ENCODE results near the gene TBC1D5.

The TBC1D5 gene

DNA sequence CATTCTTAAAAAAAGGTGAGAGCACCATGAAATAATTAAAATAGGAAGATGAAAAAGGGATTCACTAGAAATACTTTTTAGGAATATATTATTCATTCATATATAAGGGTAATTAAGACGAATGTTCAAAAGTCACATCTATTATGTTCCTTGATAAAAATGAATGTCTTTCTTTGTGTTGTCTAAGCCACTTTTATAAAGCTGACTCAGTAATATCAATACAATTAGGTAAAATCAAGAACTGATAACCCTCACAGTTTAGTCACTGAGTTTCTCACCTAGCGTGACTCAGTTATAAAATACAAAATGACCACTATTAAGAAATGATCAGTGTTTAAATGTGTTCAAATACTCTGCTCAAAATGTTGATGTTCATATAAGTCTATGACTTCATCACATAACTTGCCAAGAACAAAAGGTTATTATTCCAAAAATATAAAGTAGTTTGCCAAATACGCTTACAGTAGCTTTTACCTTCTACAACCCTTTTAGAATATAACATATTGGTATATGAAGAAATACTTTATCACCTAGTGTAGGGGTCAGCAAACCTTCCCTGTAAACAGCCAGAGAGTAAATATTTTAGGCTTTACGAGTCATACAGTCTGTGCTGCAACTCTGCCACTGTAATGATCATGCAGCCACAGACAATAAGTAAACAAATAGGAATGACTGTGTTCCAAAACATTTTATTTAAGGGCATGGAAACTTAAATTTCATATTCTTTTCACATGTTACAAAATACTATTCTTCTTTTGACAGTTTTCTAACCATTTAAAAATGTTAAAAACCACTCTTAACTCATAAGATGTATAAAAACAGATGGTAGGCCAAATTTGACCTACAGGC, 369.8 kb downstream of the TBC1D5 start:
- no peaks in the 10 kb centered on the region for H3K79me2 ChIP-seq (ENCODE audit: insufficient read depth, low read depth)

DNA sequence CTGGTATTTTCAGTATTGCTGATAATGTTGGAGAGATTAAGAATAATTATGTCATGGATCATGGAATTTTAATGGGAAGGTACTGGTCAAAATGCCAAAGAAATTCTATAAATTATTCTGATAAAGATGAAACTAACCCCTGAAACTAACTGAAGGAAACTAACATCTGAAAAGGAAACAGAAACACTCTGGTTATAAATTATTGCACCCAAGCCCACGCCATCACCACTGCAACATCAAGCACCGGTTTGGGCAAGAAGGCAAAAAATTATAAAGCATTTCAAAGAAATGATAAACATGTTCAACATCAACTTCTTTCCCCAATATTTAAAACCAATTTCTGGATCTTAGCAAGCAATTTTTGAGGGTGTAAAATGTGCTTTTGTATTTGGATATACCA, 372.5 kb downstream of the TBC1D5 start:
- no peaks in the 10 kb centered on the region for H3K36me3 ChIP-seq (ENCODE audit: insufficient read depth)
- H3K27me3 ChIP-seq (ENCODE audit: insufficient read depth, low read depth): no peaks in the 10 kb centered on the region
- peaks cover 6% of the 10 kb centered on the region for H3K4me1 ChIP-seq (ENCODE audit: low read depth, poor library complexity, severe bottlenecking)
- no peak overlapping the region for H3K27ac ChIP-seq
- no peak overlapping the region for H2AFZ ChIP-seq (ENCODE audit: low read depth)
- TF ChIP-seq, protein P1, sequence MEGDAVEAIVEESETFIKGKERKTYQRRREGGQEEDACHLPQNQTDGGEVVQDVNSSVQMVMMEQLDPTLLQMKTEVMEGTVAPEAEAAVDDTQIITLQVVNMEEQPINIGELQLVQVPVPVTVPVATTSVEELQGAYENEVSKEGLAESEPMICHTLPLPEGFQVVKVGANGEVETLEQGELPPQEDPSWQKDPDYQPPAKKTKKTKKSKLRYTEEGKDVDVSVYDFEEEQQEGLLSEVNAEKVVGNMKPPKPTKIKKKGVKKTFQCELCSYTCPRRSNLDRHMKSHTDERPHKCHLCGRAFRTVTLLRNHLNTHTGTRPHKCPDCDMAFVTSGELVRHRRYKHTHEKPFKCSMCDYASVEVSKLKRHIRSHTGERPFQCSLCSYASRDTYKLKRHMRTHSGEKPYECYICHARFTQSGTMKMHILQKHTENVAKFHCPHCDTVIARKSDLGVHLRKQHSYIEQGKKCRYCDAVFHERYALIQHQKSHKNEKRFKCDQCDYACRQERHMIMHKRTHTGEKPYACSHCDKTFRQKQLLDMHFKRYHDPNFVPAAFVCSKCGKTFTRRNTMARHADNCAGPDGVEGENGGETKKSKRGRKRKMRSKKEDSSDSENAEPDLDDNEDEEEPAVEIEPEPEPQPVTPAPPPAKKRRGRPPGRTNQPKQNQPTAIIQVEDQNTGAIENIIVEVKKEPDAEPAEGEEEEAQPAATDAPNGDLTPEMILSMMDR (conservative IDR thresholded peaks at IDR 0.05; ENCODE audit: low read depth, low read length): no peak
- H4K20me1 ChIP-seq (ENCODE audit: insufficient read depth): no peaks in the 10 kb centered on the region
- H3K79me2 ChIP-seq (ENCODE audit: insufficient read depth, low read depth): no peaks in the 10 kb centered on the region
- no peak overlapping the region for H3K4me3 ChIP-seq (IDR thresholded peaks at IDR 0.05; ENCODE audit: insufficient read depth, low read depth, low read length)
- no peak overlapping the region for H3K4me2 ChIP-seq
- H3K9ac ChIP-seq: no peak overlapping the region

More for the DNA sequence above, 369.8 kb downstream of the TBC1D5 start:
- Histone ChIP-seq H2AFZ (ENCODE audit: low read depth) (no peak overlapping the region), H3K4me1 (ENCODE audit: low read depth, poor library complexity, severe bottlenecking) (peaks cover 6% of the 10 kb centered on the region), H3K4me2 (no peak overlapping the region), H3K9ac (no peak overlapping the region), H4K20me1 (ENCODE audit: insufficient read depth) (no peaks in the 10 kb centered on the region), H3K27ac (no peak overlapping the region), H3K4me3 (IDR thresholded peaks at IDR 0.05; ENCODE audit: insufficient read depth, low read depth, low read length) (no peak overlapping the region), H3K36me3 (ENCODE audit: insufficient read depth) (no peaks in the 10 kb centered on the region), H3K27me3 (ENCODE audit: insufficient read depth, low read depth) (no peaks in the 10 kb centered on the region)
- TF ChIP-seq, protein P1 (conservative IDR thresholded peaks at IDR 0.05; ENCODE audit: low read depth, low read length): no peak

DNA sequence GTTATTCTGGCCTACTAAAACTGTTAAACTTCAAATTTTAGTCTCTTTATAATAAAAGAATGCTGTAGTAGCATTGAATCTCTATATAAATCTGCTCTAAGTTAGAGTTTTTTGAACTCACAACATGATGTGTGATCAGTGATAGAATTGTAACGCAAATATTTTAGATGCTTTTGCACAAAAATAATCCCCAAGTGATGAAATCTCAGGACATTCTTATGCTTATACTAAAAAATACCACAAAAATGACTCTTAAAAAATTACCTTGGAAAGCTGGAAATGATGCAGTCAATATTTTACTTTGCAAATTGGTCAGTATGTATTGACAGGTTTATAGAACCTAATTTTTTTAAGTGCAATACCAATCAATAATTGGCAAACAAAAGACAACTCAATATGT, 375.3 kb downstream of the TBC1D5 start:
- Histone ChIP-seq H3K27ac (no peak overlapping the region), H3K4me2 (no peak overlapping the region), H3K27me3 (ENCODE audit: insufficient read depth, low read depth) (no peaks in the 10 kb centered on the region), H3K79me2 (ENCODE audit: insufficient read depth, low read depth) (no peaks in the 10 kb centered on the region), H2AFZ (ENCODE audit: low read depth) (no peak overlapping the region), H3K4me3 (IDR thresholded peaks at IDR 0.05; ENCODE audit: insufficient read depth, low read depth, low read length) (no peak overlapping the region), H4K20me1 (ENCODE audit: insufficient read depth) (no peaks in the 10 kb centered on the region), H3K9ac (no peak overlapping the region), H3K4me1 (ENCODE audit: low read depth, poor library complexity, severe bottlenecking) (peaks cover 6% of the 10 kb centered on the region), H3K36me3 (ENCODE audit: insufficient read depth) (no peaks in the 10 kb centered on the region)
- TF ChIP-seq, protein P1 (conservative IDR thresholded peaks at IDR 0.05; ENCODE audit: low read depth, low read length): no peak

DNA sequence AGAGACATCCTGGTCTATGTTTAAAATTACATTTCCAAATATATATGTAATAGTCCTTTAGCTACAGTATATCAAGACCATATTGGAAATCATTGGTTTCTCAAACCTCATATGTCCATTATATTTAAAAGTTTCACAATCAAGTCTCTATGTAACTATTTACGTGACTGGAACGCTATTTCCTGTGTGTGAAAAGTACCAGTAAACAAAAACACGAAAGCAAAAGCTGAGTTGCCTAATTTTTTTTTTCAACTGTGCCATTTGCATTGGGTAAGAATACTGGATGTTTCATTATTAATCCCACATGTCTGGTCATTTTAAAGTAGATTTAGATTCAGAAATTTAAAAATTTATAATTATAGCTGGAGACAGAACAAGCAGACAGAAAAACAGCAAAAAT, 381.4 kb downstream of the TBC1D5 start:
- Histone ChIP-seq H3K9ac (no peak overlapping the region), H4K20me1 (ENCODE audit: insufficient read depth) (no peaks in the 10 kb centered on the region), H3K4me1 (ENCODE audit: low read depth, poor library complexity, severe bottlenecking) (no peaks in the 10 kb centered on the region), H2AFZ (ENCODE audit: low read depth) (no peak overlapping the region), H3K4me3 (IDR thresholded peaks at IDR 0.05; ENCODE audit: insufficient read depth, low read depth, low read length) (no peak overlapping the region), H3K4me2 (no peak overlapping the region), H3K79me2 (ENCODE audit: insufficient read depth, low read depth) (no peaks in the 10 kb centered on the region), H3K27ac (no peak overlapping the region), H3K27me3 (ENCODE audit: insufficient read depth, low read depth) (no peaks in the 10 kb centered on the region), H3K36me3 (ENCODE audit: insufficient read depth) (no peaks in the 10 kb centered on the region)
- TF ChIP-seq, protein P1 (conservative IDR thresholded peaks at IDR 0.05; ENCODE audit: low read depth, low read length): no peak
